HL-60 (cell line): ENCODE data around the gene STAMBPL1.

Source experiments
- CTCF ChIP-seq: IDR thresholded peaks from one replicate; pipeline ENCODE4 v1.5.1; 2011; ENCODE audit warnings: low read length, control low read depth, inconsistent platforms; ENCODE audit not compliant: insufficient read depth
- GABPA ChIP-seq: IDR thresholded peaks from 2 replicates; pipeline ENCODE4 v1.6.1; 2012; ENCODE audit warnings: low read depth
- POLR2AphosphoS5 ChIP-seq: IDR thresholded peaks from 2 replicates; pipeline ENCODE4 v1.6.1; 2012; ENCODE audit warnings: low read depth
- SPI1 ChIP-seq: IDR thresholded peaks from 2 replicates; pipeline ENCODE4 v1.6.1; 2012; ENCODE audit warnings: low read depth, mild to moderate bottlenecking, borderline replicate concordance
- TF ChIP-seq, protein P1 (sequence below): IDR thresholded peaks from 2 replicates; pipeline ENCODE4 v1.6.1; 2012; ENCODE audit warnings: low read depth; ENCODE audit not compliant: insufficient replicate concordance

- TF ChIP-seq CTCF (no peak), POLR2AphosphoS5 (no peak), SPI1 (no peak), GABPA (no peak)
- TF ChIP-seq, protein P1, sequence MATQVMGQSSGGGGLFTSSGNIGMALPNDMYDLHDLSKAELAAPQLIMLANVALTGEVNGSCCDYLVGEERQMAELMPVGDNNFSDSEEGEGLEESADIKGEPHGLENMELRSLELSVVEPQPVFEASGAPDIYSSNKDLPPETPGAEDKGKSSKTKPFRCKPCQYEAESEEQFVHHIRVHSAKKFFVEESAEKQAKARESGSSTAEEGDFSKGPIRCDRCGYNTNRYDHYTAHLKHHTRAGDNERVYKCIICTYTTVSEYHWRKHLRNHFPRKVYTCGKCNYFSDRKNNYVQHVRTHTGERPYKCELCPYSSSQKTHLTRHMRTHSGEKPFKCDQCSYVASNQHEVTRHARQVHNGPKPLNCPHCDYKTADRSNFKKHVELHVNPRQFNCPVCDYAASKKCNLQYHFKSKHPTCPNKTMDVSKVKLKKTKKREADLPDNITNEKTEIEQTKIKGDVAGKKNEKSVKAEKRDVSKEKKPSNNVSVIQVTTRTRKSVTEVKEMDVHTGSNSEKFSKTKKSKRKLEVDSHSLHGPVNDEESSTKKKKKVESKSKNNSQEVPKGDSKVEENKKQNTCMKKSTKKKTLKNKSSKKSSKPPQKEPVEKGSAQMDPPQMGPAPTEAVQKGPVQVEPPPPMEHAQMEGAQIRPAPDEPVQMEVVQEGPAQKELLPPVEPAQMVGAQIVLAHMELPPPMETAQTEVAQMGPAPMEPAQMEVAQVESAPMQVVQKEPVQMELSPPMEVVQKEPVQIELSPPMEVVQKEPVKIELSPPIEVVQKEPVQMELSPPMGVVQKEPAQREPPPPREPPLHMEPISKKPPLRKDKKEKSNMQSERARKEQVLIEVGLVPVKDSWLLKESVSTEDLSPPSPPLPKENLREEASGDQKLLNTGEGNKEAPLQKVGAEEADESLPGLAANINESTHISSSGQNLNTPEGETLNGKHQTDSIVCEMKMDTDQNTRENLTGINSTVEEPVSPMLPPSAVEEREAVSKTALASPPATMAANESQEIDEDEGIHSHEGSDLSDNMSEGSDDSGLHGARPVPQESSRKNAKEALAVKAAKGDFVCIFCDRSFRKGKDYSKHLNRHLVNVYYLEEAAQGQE = no peak
These were observed 14.7 kb upstream of the STAMBPL1 start for GRCh38 chr10:88865281-88865876.
